Measurements from ENCODE around the gene PAFAH1B1.

Gene PAFAH1B1

DNA sequence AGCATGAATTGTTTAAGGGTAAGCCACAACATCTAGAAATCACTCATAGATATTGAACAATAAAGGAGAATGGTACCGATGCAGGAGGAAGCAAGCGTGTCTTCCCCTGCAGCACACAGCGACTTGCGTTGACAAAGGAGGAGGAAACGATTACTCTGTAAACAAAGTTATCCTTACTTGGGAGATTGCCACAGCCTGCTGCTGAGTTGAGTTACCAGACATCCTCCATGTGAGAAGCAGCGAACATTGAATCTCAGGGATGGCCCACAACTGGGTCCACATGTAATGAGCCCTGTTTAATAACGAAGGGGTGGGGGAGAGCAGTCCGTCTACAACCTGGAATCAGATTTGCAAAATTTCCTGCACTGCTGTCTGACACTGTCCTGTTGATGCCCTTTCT, 90.5 kb downstream of the PAFAH1B1 start:
- TF ChIP-seq, protein P1, sequence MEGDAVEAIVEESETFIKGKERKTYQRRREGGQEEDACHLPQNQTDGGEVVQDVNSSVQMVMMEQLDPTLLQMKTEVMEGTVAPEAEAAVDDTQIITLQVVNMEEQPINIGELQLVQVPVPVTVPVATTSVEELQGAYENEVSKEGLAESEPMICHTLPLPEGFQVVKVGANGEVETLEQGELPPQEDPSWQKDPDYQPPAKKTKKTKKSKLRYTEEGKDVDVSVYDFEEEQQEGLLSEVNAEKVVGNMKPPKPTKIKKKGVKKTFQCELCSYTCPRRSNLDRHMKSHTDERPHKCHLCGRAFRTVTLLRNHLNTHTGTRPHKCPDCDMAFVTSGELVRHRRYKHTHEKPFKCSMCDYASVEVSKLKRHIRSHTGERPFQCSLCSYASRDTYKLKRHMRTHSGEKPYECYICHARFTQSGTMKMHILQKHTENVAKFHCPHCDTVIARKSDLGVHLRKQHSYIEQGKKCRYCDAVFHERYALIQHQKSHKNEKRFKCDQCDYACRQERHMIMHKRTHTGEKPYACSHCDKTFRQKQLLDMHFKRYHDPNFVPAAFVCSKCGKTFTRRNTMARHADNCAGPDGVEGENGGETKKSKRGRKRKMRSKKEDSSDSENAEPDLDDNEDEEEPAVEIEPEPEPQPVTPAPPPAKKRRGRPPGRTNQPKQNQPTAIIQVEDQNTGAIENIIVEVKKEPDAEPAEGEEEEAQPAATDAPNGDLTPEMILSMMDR (conservative IDR thresholded peaks at IDR 0.05; ENCODE audit: control insufficient read depth, insufficient read depth, low read depth, low read length), result no peak
- DNase-seq (ENCODE audit: low read depth), result no peak
- no peak overlapping the region for H3K4me3 ChIP-seq (ENCODE audit: control insufficient read depth, low read depth, low read length)

DNA sequence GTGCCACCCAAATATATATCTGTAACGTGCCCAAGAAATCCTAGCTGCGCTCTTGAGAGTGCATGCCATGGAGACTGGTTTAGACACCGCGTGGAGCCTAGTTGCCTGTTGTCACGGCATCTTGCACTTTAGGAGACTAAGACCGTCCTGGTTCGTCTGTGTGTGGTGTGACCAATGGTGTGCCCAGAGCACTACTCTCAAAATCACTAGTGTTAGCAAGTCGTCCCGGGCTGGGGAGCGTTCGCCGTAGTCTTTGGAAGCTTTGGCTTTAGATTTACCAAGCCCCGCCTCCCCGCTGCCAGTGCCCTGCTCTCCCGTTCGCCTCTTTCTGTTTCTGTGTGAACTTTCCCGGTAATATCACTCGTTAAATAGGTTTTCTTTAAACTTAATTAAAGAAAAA, 91.1 kb downstream of the PAFAH1B1 start:
- no peak for DNase-seq (ENCODE audit: low read depth)
- TF ChIP-seq, protein P1 (conservative IDR thresholded peaks at IDR 0.05; ENCODE audit: control insufficient read depth, insufficient read depth, low read depth, low read length), result no peak

GRCh38 chr17:2685696-2686095, 92.2 kb downstream of the PAFAH1B1 start:
- TF ChIP-seq, protein P1 (conservative IDR thresholded peaks at IDR 0.05; ENCODE audit: control insufficient read depth, insufficient read depth, low read depth, low read length), result no peak
- DNase-seq (ENCODE audit: low read depth), result no peak

More for the DNA sequence above, 91.1 kb downstream of the PAFAH1B1 start:
- H3K4me3 ChIP-seq (ENCODE audit: control insufficient read depth, low read depth, low read length), result no peak overlapping the region

GRCh38 chr17:2687074-2687418, 93.6 kb downstream of the PAFAH1B1 start:
- H3K4me3 ChIP-seq (ENCODE audit: control insufficient read depth, low read depth, low read length), result no peak overlapping the region
- TF ChIP-seq, protein P1 (conservative IDR thresholded peaks at IDR 0.05; ENCODE audit: control insufficient read depth, insufficient read depth, low read depth, low read length), result no peak
- no peak for DNase-seq (ENCODE audit: low read depth)

More at GRCh38 chr17:2685696-2686095, 92.2 kb downstream of the PAFAH1B1 start:
- no peak overlapping the region for H3K4me3 ChIP-seq (ENCODE audit: control insufficient read depth, low read depth, low read length)

GRCh38 chr17:2688351-2689342, 95.2 kb downstream of the PAFAH1B1 start:
- no peak overlapping the region for H3K4me3 ChIP-seq (ENCODE audit: control insufficient read depth, low read depth, low read length)
- TF ChIP-seq, protein P1 (conservative IDR thresholded peaks at IDR 0.05; ENCODE audit: control insufficient read depth, insufficient read depth, low read depth, low read length), result no peak
- no peak for DNase-seq (ENCODE audit: low read depth)

DNA sequence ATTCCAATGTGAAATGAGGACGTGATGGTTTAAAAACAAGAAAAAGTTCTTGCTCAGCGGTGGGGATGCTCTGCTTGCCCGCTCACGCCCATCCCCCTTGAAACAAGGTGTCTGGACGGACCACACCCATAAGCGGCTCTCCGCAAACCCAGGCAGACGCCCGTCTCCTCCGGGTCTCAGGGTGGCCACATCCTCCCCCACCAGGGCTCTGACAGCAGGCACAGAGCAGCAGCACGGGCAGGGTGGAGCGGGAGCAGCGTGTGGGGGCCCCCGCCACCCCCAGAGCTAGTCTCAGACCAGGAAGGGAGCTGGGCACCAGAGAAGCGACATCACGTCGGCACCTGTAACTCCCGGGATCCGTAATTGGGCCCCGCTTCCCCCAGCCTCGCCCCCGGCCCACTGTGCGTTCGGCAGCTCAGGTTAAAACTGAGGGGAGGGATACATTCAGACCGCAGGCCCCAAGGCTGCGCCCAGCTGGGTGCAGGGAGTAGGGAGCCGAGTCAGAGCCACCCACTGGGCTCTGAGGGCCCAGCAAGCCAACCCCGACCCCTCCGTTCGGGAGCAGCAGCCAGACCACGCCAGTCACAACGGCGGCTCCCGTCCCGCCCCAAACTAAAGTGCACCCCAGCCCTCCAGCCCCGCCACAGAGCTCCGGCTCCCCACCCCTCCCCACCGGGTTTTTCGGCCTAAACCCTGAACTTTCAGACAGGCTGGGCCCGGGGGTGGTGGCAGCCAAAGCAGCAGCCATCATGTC, 96.1 kb downstream of the PAFAH1B1 start:
- no peak for DNase-seq (ENCODE audit: low read depth)
- TF ChIP-seq, protein P1 (conservative IDR thresholded peaks at IDR 0.05; ENCODE audit: control insufficient read depth, insufficient read depth, low read depth, low read length), result no peak
- H3K4me3 ChIP-seq (ENCODE audit: control insufficient read depth, low read depth, low read length), result no peak overlapping the region

Data from fibroblast of mammary gland (primary cell).